GM12864 (cell line): ENCODE data around the gene SNX21.

Experiments
- DNase-seq: peaks from one replicate; pipeline ENCODE4 v3.0.0-alpha.2; 2011; ENCODE audit warnings: low read depth
- H3K4me3 ChIP-seq: 2 replicates; pipeline ENCODE4 v1.5.1; 2011; ENCODE audit warnings: mild to moderate bottlenecking, low read depth, low read length, control low read depth
- CTCF ChIP-seq: IDR thresholded peaks from 2 replicates; pipeline ENCODE4 v1.5.1; 2011; ENCODE audit warnings: low read depth, mild to moderate bottlenecking, moderate library complexity, low read length, control low read depth, inconsistent platforms; ENCODE audit errors: missing control alignments

Gene SNX21

GRCh38 chr20:45834797-45835161 lies 1.2 kb downstream of the SNX21 start:
- DNase-seq = no peak
- H3K4me3 ChIP-seq = no peak overlapping the region

GRCh38 chr20:45835329-45835765 lies 1.7 kb downstream of the SNX21 start:
- TF ChIP-seq CTCF = peak; percentile 14
- DNase-seq = no peak
- no peak overlapping the region for H3K4me3 ChIP-seq

More at GRCh38 chr20:45834797-45835161, 1.2 kb downstream of the SNX21 start:
- no peak for TF ChIP-seq CTCF

GRCh38 chr20:45835825-45836224 lies 2.2 kb downstream of the SNX21 start:
- TF ChIP-seq CTCF = no peak
- no peak overlapping the region for H3K4me3 ChIP-seq
- no peak for DNase-seq

GRCh38 chr20:45836841-45837240 lies 3.2 kb downstream of the SNX21 start:
- H3K4me3 ChIP-seq = no peak overlapping the region
- TF ChIP-seq CTCF = no peak
- DNase-seq = no peak

- no peak overlapping the region for H3K4me3 ChIP-seq
- DNase-seq = no peak
- TF ChIP-seq CTCF = no peak
Measured at GRCh38 chr20:45840700-45841198, 7.2 kb downstream of the SNX21 start.

GRCh38 chr20:45841407-45842129 lies 8.0 kb downstream of the SNX21 start:
- no peak for TF ChIP-seq CTCF
- DNase-seq = no peak
- no peak overlapping the region for H3K4me3 ChIP-seq
